Astrocyte (in vitro differentiated cells and primary cell): ENCODE results near the gene C16orf86. TPM values are rescaled to one million over a fixed set of nuclear protein-coding genes. Genes with fewer than 3 reads are reported as not detected.

ENCODE experiments used
- DNase-seq: peaks from one replicate; pipeline ENCODE4 v3.0.0-alpha.2; 2010; ENCODE audit warnings: low read depth
- FAIRE-seq: peaks from 2 replicates; lab custom pipeline; 2011; peaks lifted over from hg19 to GRCh38; lab: Jason Lieb, UNC
- H2AFZ ChIP-seq: 2 replicates; pipeline ENCODE4 v1.6.0; 2012; ENCODE audit warnings: low read depth, low read length, inconsistent platforms
- H3K27ac ChIP-seq: 2 replicates; pipeline ENCODE4 v1.5.1; 2011; ENCODE audit warnings: low read depth, low read length, inconsistent platforms
- H3K27me3 ChIP-seq: 2 replicates; pipeline ENCODE4 v1.6.0; 2011; ENCODE audit warnings: low read length, inconsistent platforms; ENCODE audit not compliant: insufficient read depth
- H3K36me3 ChIP-seq: 2 replicates; pipeline ENCODE4 v1.5.1; 2011; ENCODE audit warnings: low read length, inconsistent platforms; ENCODE audit not compliant: insufficient read depth
- H3K4me1 ChIP-seq: 2 replicates; pipeline ENCODE4 v1.5.1; 2011; ENCODE audit warnings: low read length, inconsistent platforms; ENCODE audit not compliant: insufficient read depth
- H3K4me2 ChIP-seq: 2 replicates; pipeline ENCODE4 v1.6.0; 2012; ENCODE audit warnings: low read length, inconsistent platforms
- H3K4me3 ChIP-seq: 2 replicates; pipeline ENCODE4 v1.5.1; 2011; ENCODE audit warnings: low read depth, mild to moderate bottlenecking, low read length, inconsistent platforms; ENCODE audit not compliant: insufficient read depth
- H3K79me2 ChIP-seq: 2 replicates; pipeline ENCODE4 v1.6.0; 2012; ENCODE audit warnings: mild to moderate bottlenecking, low read length, inconsistent platforms; ENCODE audit not compliant: insufficient read depth
- H3K9ac ChIP-seq: 2 replicates; pipeline ENCODE4 v1.6.0; 2012; ENCODE audit warnings: mild to moderate bottlenecking, low read length, inconsistent platforms
- H3K9me3 ChIP-seq: 2 replicates; pipeline ENCODE4 v1.5.1; 2012; ENCODE audit warnings: low read depth, mild to moderate bottlenecking, low read length, inconsistent platforms; ENCODE audit not compliant: insufficient read depth
- H4K20me1 ChIP-seq: 2 replicates; pipeline ENCODE4 v1.6.0; 2012; ENCODE audit warnings: low read length, inconsistent platforms; ENCODE audit not compliant: insufficient read depth
- H3K27ac Mint-ChIP-seq: one replicate; pipeline ENCODE4 v1.8.0; 2021; ENCODE audit warnings: mild to moderate bottlenecking, mixed read lengths; ENCODE audit not compliant: unreplicated experiment
- H3K27me3 Mint-ChIP-seq: one replicate; pipeline ENCODE4 v1.8.0; 2021; ENCODE audit warnings: low read depth, mixed read lengths; ENCODE audit not compliant: unreplicated experiment
- H3K36me3 Mint-ChIP-seq: one replicate; pipeline ENCODE4 v1.8.0; 2021; ENCODE audit warnings: low read depth, mixed read lengths; ENCODE audit not compliant: unreplicated experiment
- H3K4me1 Mint-ChIP-seq: one replicate; pipeline ENCODE4 v1.8.0; 2021; ENCODE audit warnings: low read depth, mixed read lengths; ENCODE audit not compliant: unreplicated experiment
- H3K4me3 Mint-ChIP-seq: one replicate; pipeline ENCODE4 v1.8.0; 2021; ENCODE audit warnings: mild to moderate bottlenecking, moderate library complexity, mixed read lengths; ENCODE audit not compliant: unreplicated experiment
- H3K9me3 Mint-ChIP-seq: one replicate; pipeline ENCODE4 v1.8.0; 2021; ENCODE audit warnings: mild to moderate bottlenecking, mixed read lengths; ENCODE audit not compliant: unreplicated experiment
- CTCF ChIP-seq: IDR thresholded peaks from 2 replicates; pipeline ENCODE4 v1.5.1; 2011; ENCODE audit warnings: low read depth, mild to moderate bottlenecking, inconsistent platforms, low read length, moderate library complexity; ENCODE audit not compliant: insufficient read depth
- EZH2 ChIP-seq: IDR thresholded peaks from 2 replicates; pipeline ENCODE4 v1.6.1; 2012; ENCODE audit warnings: mild to moderate bottlenecking, low read length, inconsistent platforms; ENCODE audit not compliant: insufficient read depth
- total RNA-seq: library from RNA; stranded (reverse); gene quantifications from 2 replicates; pipeline ENCODE4 v1.2.1, GENCODE V29; 2021

Gene C16orf86
- total RNA-seq, 1 donor from 2014 or later: 0.32 TPM

- H3K27ac ChIP-seq: no peak overlapping the region
These were observed 4.0 kb upstream of the C16orf86 start for GRCh38 chr16:67662653-67663010.

GRCh38 chr16:67663151-67663876 lies 3.3 kb upstream of the C16orf86 start:
- no peak overlapping the region for H3K9ac ChIP-seq
- H4K20me1 ChIP-seq: peaks cover 22% of the 10 kb centered on the region
- H3K27me3 Mint-ChIP-seq: peaks cover 6% of the 10 kb centered on the region
- H3K27ac Mint-ChIP-seq: no peak overlapping the region
- no peak overlapping the region for H3K4me2 ChIP-seq
- FAIRE-seq (no peak), DNase-seq (no peak)
- H2AFZ ChIP-seq: no peak overlapping the region
- no peak overlapping the region for H3K27ac ChIP-seq
- no peaks in the 10 kb centered on the region for H3K27me3 ChIP-seq
- H3K4me3 ChIP-seq: no peak overlapping the region
- H3K4me1 Mint-ChIP-seq: peaks cover 4% of the 10 kb centered on the region
- peaks cover 14% of the 10 kb centered on the region for H3K79me2 ChIP-seq
- H3K36me3 ChIP-seq: peaks cover 2% of the 10 kb centered on the region
- no peak for TF ChIP-seq EZH2
- TF ChIP-seq CTCF: peak; percentile 15
- H3K4me1 ChIP-seq: peaks cover 29% of the 10 kb centered on the region
- H3K9me3 Mint-ChIP-seq: no peaks in the 10 kb centered on the region
- peaks cover 4% of the 10 kb centered on the region for H3K36me3 Mint-ChIP-seq
- H3K9me3 ChIP-seq: no peaks in the 10 kb centered on the region
- no peak overlapping the region for H3K4me3 Mint-ChIP-seq

More at GRCh38 chr16:67662653-67663010, 4.0 kb upstream of the C16orf86 start:
- Histone ChIP-seq H3K4me1 (peaks cover 23% of the 10 kb centered on the region), H3K27me3 (no peaks in the 10 kb centered on the region), H3K79me2 (peaks cover 14% of the 10 kb centered on the region), H2AFZ (no peak overlapping the region), H3K9me3 (no peaks in the 10 kb centered on the region), H3K4me3 (no peak overlapping the region), H3K36me3 (peaks cover 2% of the 10 kb centered on the region), H4K20me1 (peaks cover 22% of the 10 kb centered on the region), H3K4me2 (no peak overlapping the region), H3K9ac (no peak overlapping the region)
- no peak for TF ChIP-seq CTCF
- no peak for TF ChIP-seq EZH2
- FAIRE-seq (no peak), DNase-seq (no peak)
- Mint-ChIP-seq H3K36me3 (peaks cover 4% of the 10 kb centered on the region), H3K9me3 (no peaks in the 10 kb centered on the region), H3K4me1 (peaks cover 4% of the 10 kb centered on the region), H3K27ac (no peak overlapping the region), H3K27me3 (peaks cover 6% of the 10 kb centered on the region), H3K4me3 (no peak overlapping the region)

- TF ChIP-seq CTCF (no peak), EZH2 (no peak)
- peaks cover 4% of the 10 kb centered on the region for H3K4me1 Mint-ChIP-seq
- DNase-seq (no peak), FAIRE-seq (no peak)
- H3K36me3 Mint-ChIP-seq: peaks cover 6% of the 10 kb centered on the region
- no peak overlapping the region for H3K27ac ChIP-seq
- H2AFZ ChIP-seq: no peak overlapping the region
- H3K36me3 ChIP-seq: peaks cover 2% of the 10 kb centered on the region
- peaks cover 10% of the 10 kb centered on the region for H3K79me2 ChIP-seq
- H3K9me3 Mint-ChIP-seq: no peaks in the 10 kb centered on the region
- peaks cover 29% of the 10 kb centered on the region for H3K4me1 ChIP-seq
- H3K4me3 ChIP-seq: no peak overlapping the region
- peaks cover 16% of the 10 kb centered on the region for H4K20me1 ChIP-seq
- H3K4me3 Mint-ChIP-seq: no peak overlapping the region
- H3K9me3 ChIP-seq: no peaks in the 10 kb centered on the region
- peaks cover 6% of the 10 kb centered on the region for H3K27me3 Mint-ChIP-seq
- no peak overlapping the region for H3K27ac Mint-ChIP-seq
- no peak overlapping the region for H3K9ac ChIP-seq
- H3K27me3 ChIP-seq: no peaks in the 10 kb centered on the region
- no peak overlapping the region for H3K4me2 ChIP-seq
These were observed 2.8 kb upstream of the C16orf86 start for GRCh38 chr16:67663877-67664222.
